ENCODE results near the gene KLF9. TPM values are rescaled to one million over a fixed set of nuclear protein-coding genes. Genes with fewer than 3 reads are reported as not detected.

The KLF9 gene
- total RNA-seq, 1 experiment from 2014 or later, result 0.44 TPM

GRCh38 chr9:70442328-70442848, 27.9 kb upstream of the KLF9 start:
- DNase-seq (no peak), ATAC-seq (no peak)
- Histone ChIP-seq H3F3A (ENCODE audit: low read length, unreplicated experiment) (no peaks in the 10 kb centered on the region), H3K79me2 (ENCODE audit: low read length) (no peaks in the 10 kb centered on the region), H4K20me1 (ENCODE audit: low read length) (no peaks in the 10 kb centered on the region), H3K27ac (ENCODE audit: low read length) (no peak overlapping the region), H3K9me2 (replicated peaks; ENCODE audit: low read length) (no peaks in the 10 kb centered on the region), H3K4me1 (ENCODE audit: insufficient read depth, low read length) (peaks cover 5% of the 10 kb centered on the region), H3K27me3 (ENCODE audit: low read length) (no peaks in the 10 kb centered on the region), H3K4me3 (ENCODE audit: low read length) (no peak overlapping the region), H2AFZ (ENCODE audit: low read length) (no peak overlapping the region), H3K4me2 (ENCODE audit: low read length) (no peak overlapping the region), H3K9ac (ENCODE audit: low read length) (no peak overlapping the region), H3K36me3 (ENCODE audit: low read depth, low read length) (no peaks in the 10 kb centered on the region), H3K9me3 (ENCODE audit: low read length) (no peaks in the 10 kb centered on the region)
- CTCF ChIA-PET, result no interaction called here
- no TSS peak for BruUV-seq (replicated peaks)
- TF ChIP-seq EZH2 (IDR thresholded peaks at IDR 0.05; ENCODE audit: low read length, unreplicated experiment), result no peak
- no peak for TF ChIP-seq CTCF (conservative IDR thresholded peaks at IDR 0.05; ENCODE audit: low read depth, low read length)
- no peak for TF ChIP-seq EZH2phosphoT487 (IDR thresholded peaks at IDR 0.05; ENCODE audit: borderline replicate concordance, low read length)
- POLR2A ChIA-PET (ENCODE audit: unreplicated experiment), result no interaction called here
- intact Hi-C loops (cut with micrococcal nuclease), result no loop called here

DNA sequence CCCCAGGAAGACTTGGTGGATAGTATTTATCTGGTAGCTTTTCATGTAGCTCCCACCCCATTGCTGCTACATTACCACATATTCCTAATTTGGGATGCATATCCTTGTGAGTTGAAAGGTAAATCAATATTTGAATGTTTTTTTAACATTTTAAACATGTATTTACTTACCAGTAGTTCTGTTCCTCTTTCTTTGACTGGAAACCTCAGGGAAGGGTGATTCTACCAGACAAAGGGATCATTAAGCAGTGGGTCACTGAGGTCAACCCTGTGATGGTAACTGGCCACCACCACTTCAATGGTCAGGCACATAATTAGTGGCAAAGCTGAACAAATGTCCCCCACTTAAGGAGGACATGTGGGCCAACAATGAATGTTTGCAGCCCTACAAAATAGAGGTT, 27.2 kb upstream of the KLF9 start:
- no peaks in the 10 kb centered on the region for H3K9me3 ChIP-seq (ENCODE audit: low read length)
- no peak overlapping the region for H3K4me2 ChIP-seq (ENCODE audit: low read length)
- H3K27me3 ChIP-seq (ENCODE audit: low read length), result no peaks in the 10 kb centered on the region
- H3K27ac ChIP-seq (ENCODE audit: low read length), result no peak overlapping the region
- no peak overlapping the region for H3K9ac ChIP-seq (ENCODE audit: low read length)
- intact Hi-C loops (cut with micrococcal nuclease), result no loop called here
- no peaks in the 10 kb centered on the region for H4K20me1 ChIP-seq (ENCODE audit: low read length)
- TF ChIP-seq EZH2phosphoT487 (IDR thresholded peaks at IDR 0.05; ENCODE audit: borderline replicate concordance, low read length), result no peak
- TF ChIP-seq CTCF (conservative IDR thresholded peaks at IDR 0.05; ENCODE audit: low read depth, low read length), result no peak
- TF ChIP-seq EZH2 (IDR thresholded peaks at IDR 0.05; ENCODE audit: low read length, unreplicated experiment), result no peak
- ATAC-seq (no peak), DNase-seq (no peak)
- H3K79me2 ChIP-seq (ENCODE audit: low read length), result no peaks in the 10 kb centered on the region
- ChIA-PET POLR2A (ENCODE audit: unreplicated experiment) (no interaction called here), CTCF (no interaction called here)
- no peaks in the 10 kb centered on the region for H3F3A ChIP-seq (ENCODE audit: low read length, unreplicated experiment)
- no TSS peak for BruUV-seq (replicated peaks)
- H3K4me1 ChIP-seq (ENCODE audit: insufficient read depth, low read length), result peaks cover 5% of the 10 kb centered on the region
- H3K9me2 ChIP-seq (replicated peaks; ENCODE audit: low read length), result no peaks in the 10 kb centered on the region
- no peak overlapping the region for H2AFZ ChIP-seq (ENCODE audit: low read length)
- H3K36me3 ChIP-seq (ENCODE audit: low read depth, low read length), result no peaks in the 10 kb centered on the region
- no peak overlapping the region for H3K4me3 ChIP-seq (ENCODE audit: low read length)

GRCh38 chr9:70439991-70440706, 25.7 kb upstream of the KLF9 start:
- no peaks in the 10 kb centered on the region for H3K79me2 ChIP-seq (ENCODE audit: low read length)
- ATAC-seq, result no peak
- H3K9me3 ChIP-seq (ENCODE audit: low read length), result no peaks in the 10 kb centered on the region
- H4K20me1 ChIP-seq (ENCODE audit: low read length), result no peaks in the 10 kb centered on the region
- no TSS peak for BruUV-seq (replicated peaks)
- H3K27ac ChIP-seq (ENCODE audit: low read length), result no peak overlapping the region
- no peaks in the 10 kb centered on the region for H3K9me2 ChIP-seq (replicated peaks; ENCODE audit: low read length)
- intact Hi-C loops (cut with micrococcal nuclease), result no loop called here
- no peak overlapping the region for H3K9ac ChIP-seq (ENCODE audit: low read length)
- H3K4me3 ChIP-seq (ENCODE audit: low read length), result no peak overlapping the region
- H3K36me3 ChIP-seq (ENCODE audit: low read depth, low read length), result no peaks in the 10 kb centered on the region
- H3F3A ChIP-seq (ENCODE audit: low read length, unreplicated experiment), result no peaks in the 10 kb centered on the region
- no peak for TF ChIP-seq CTCF (conservative IDR thresholded peaks at IDR 0.05; ENCODE audit: low read depth, low read length)
- TF ChIP-seq EZH2phosphoT487 (IDR thresholded peaks at IDR 0.05; ENCODE audit: borderline replicate concordance, low read length), result no peak
- TF ChIP-seq EZH2 (IDR thresholded peaks at IDR 0.05; ENCODE audit: low read length, unreplicated experiment), result no peak
- POLR2A ChIA-PET (ENCODE audit: unreplicated experiment), result interaction anchor here (0.6 kb wide), 1 partner anchor 51 kb away, joined by 4 read pairs; no protein-coding TSS in a partner anchor
- CTCF ChIA-PET, result no interaction called here
- no peaks in the 10 kb centered on the region for H3K27me3 ChIP-seq (ENCODE audit: low read length)
- peaks cover 5% of the 10 kb centered on the region for H3K4me1 ChIP-seq (ENCODE audit: insufficient read depth, low read length)
- no peak for DNase-seq
- no peak overlapping the region for H2AFZ ChIP-seq (ENCODE audit: low read length)
- no peak overlapping the region for H3K4me2 ChIP-seq (ENCODE audit: low read length)
